Measurements from ENCODE around the gene ADCK1.
"Not testable (repeated sequence)": the region's sequence is repeated elsewhere in the genome, so short reads cannot be mapped to it uniquely, and the experiment has no call there.

The ADCK1 gene

DNA sequence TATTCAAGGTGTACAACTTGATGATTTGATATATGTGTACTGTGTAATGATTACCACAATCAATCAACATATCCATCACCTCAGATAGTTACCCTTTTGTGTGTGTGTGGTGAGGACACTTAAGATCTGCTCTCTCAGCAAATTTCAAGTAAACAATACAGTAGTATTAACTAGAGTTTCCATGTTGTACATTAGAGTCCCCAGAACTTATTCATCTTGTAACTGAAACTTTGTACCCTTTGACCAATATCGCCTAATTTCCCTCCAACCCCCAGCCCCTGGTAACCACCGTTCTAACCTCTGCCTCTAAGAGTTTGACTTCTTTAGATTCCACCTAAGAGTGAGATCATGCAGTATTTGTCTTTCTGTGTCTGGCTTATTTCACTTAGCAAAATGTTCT lies 12.1 kb downstream of the ADCK1 start:
- DNase-seq, result no peak

DNA sequence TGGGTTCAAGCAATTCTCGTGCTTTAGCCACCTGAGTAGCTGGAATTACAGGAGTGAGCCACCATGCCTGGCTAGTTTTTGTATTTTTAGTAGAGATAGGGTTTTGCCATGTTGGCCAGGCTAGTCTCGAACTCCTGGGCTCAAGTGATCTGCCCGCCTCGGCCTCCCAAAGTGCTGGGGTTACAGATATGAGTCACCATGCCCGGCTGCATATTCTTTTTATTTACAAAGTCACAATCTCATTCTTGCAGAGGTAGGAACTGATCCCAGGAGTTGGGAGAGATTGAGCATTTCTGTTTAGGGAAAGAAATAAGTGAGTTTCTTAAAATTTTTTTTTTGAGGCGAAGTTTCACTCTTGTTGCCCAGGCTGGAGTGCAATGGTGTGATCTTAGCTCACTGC lies 12.8 kb downstream of the ADCK1 start:
- not testable (repeated sequence) for DNase-seq

DNA sequence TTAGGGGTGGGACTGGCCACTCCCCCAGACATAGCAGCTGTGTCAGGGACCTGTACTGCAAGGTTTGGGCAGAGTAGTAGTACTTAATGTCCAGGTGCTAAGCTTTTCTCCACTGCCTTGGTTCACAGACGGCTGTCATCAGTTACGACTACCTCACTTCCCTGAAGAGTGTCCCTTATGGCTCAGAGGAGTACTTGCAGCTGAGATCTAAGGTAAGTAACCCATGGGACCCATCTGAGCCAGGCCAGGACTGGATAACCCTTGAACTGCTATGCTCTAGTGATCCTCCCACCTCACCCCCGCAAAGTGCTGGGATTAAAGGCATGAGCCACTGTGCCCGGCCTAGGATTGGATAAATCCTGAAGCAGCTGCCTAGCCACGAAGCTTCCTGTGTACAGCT lies 22.4 kb downstream of the ADCK1 start:
- no peak for DNase-seq

DNA sequence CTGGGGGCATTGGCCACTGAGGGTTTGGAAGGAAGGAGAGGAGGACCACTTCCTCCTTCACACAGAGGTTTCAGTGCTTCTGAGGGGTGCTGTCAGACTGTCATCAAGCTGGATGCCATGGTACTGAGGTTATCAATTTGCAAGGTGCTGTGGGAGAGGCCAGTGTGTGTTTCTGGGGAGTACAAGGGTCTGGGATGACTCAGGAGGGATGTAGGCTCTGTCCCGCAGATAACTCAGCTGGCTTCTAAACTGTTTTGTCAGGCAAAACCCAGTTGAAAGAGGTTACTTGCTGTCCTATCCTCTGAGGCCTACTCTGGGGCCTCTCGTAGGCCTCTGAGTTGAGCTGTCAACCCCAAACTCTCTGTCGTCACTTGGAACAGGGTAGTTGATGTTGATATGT lies 22.8 kb downstream of the ADCK1 start:
- no peak for DNase-seq

DNA sequence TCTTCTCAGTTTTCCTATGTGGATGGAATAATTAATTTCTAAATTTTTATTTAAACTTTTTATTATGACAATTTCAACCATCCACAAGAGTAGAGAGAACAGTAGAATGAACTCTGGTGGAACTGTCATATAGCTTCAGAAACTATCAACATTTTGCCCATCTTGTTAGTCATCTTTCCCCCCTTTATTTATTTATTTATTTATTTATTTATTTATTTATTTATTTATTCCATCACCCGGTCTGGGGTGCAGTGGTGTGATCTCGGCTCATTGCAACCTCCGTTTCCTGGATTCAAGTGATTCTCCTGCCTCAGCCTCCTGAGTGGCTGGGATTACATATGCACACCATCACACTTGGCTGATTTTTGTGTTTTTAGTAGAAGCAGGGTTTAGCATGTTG lies 23.5 kb downstream of the ADCK1 start:
- DNase-seq, result no peak

DNA sequence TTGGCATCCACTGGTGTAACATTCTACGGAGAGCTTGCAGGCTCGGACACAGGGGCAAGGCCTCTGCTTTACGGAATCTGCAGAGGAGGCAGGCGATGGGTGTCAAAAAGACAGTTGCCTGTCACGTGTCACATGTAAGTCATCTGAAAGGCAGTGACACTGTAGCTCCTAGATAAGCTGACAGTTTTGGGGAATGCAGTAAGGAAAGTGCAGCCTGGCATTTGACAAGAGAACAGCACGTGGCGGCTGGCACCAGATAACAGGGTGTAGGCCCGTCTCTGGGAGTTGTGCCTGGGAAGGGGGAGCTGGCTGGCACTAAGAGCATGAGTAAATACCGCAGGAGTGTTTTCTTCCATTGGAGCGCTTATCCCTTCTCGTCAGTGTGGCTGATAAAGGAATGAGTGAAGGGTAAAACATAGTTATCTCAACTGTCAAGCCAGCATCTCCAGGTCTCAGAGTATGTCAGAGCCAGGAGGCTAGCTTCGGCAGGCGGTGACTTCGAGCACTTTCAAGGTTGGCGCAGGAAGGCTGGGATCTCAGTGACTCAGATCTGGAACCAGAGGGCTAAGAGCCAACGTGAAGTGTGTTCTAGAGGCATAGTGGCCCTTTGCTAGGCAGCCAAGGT lies 26.1 kb downstream of the ADCK1 start:
- DNase-seq, result no peak

DNA sequence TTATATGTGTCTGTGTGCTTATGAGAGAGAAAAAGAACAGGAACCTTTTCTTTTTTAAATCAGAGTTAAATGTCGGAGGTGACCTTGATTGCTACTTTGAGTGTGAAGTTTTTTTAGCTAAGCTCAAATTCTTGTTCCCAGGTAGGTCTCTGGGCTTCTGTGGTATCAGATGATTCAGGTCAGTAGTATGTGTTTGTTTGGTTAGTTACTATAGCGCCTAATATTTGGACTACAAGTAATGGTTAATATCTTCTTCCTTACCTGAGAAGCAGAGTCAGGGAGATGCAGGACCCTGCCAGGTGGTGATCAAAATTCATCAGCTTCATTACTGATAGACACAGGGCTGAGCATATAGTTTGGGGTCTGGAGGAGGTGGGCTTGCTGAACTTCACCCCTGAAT lies 30.8 kb downstream of the ADCK1 start:
- DNase-seq, result no peak

DNA sequence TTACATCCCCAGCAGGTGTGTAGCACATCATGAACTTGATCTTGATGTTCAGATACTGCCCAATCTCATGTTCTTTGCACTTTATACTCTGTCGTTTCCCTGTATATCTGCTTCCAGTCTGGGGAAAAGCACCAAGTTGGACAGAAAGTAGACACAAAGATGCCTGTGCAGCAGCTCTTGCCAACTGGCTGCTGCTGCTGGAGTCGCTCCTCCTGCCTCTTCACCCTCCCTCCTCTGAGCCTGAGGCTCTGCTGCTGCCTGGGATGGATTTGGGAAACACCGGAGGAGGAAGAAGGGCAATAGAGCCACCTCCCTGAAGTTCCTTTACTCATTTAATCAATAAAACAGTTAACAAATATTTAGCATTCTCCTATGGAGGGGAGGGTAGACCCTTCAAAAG lies 32.4 kb downstream of the ADCK1 start:
- no peak for DNase-seq

DNA sequence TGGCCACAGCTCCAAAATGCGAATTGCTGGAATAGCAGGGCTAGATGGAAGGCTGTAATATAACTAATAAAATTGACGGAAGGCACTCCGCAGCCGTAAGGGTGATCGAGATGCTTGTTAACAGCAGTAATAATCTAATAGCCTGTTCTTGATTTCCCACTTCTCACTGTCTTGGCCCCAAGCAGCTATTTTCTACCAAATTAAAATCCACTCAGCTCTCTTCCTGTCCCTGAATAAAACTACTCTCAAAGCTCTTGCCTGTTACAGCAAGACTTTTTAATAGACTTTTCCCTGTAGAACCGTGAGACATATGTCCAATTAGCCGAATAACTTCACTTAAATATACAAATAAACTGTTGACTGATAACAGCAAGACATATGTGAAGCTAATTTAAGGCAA lies 38.0 kb downstream of the ADCK1 start:
- DNase-seq, result no peak

DNA sequence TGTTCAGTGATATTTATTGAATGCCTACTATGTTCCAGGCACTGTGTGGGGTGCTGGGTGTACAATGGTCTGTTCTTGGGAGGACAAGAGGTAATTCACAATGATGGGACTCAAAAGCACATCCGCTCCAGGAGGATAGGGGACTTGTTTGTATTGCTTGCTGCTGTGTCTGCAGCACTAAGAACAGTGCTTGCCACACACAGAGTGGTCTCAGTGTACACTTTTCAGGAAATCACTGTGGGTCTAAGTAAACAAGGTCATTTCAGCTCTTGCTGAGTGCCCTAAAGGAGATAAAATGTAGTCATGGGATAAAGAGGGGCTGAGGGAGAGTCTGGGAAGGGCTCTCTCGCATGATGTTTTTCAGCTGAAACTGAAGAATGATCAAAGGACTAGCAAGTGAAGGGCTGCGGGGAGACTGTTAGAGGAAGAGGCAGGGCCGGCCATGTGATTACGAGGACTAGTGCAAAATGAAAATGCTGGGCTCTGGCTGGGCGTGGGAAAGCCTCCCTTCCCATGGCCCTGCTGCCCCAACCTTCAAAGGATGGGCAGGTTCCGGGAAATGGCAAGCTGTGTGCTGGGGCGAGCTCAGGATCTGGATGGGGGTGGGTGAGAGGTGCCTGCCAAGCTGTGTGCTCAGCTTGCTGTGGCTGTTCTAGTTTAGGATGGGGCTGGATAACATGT lies 39.1 kb downstream of the ADCK1 start:
- DNase-seq, result no peak

DNA sequence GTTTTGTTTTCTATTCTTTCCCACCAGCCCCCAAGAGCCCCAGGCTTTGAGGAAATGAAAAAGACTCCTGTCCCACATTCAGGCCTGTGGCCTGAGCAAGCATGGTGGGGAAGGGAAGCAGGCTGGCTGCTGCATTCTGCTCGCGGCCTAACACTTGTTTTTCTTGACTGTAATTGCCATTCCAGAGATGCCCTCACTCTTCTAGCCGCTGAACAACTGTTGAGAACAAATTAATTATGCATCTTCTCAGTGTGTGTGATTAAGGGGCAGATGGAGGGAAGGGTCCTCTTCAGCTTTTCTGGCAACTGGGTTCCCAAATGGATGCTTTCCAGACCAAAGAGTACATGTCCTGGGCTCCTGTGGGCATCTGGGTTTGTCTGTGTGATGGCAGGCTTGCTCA lies 43.3 kb downstream of the ADCK1 start:
- DNase-seq, result no peak

DNA sequence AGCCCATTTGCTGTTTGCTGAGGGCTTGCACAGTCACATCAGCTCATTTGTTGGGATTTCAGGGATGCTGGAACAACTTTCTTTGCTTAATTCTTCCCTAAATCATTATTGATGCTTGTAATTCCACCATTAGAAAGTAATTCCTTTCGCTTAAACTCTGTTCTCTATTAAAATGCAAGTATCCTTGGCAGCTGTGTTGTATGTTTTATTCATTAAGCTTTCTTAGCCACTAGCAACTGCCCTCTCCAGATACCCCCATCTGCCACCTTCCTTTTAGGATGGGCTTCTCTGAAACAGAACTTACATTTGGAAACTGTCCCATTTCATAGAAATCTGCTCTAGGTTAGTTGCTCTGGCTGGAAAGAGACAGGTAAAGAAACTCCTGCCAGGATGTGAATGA lies 43.7 kb downstream of the ADCK1 start:
- DNase-seq, result no peak

DNA sequence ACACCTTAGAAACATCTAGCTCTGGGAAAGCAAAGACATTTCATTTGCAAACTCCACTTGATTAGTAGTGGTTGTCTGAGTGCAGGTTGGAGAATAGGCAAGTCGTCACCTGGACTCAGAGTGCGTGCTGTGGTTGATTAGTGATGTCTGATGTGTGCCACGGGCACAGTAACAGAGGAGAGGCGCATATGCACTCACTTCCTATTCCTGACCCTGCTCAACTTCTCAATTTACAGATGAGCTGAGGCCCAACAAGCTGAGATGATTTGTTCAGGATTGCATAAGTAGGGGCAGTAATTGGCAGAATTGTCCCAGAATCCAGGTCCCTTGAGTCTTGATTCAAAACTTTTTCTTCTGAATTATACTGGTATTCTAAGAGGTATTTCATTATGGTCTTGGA lies 44.9 kb downstream of the ADCK1 start:
- no peak for DNase-seq

DNA sequence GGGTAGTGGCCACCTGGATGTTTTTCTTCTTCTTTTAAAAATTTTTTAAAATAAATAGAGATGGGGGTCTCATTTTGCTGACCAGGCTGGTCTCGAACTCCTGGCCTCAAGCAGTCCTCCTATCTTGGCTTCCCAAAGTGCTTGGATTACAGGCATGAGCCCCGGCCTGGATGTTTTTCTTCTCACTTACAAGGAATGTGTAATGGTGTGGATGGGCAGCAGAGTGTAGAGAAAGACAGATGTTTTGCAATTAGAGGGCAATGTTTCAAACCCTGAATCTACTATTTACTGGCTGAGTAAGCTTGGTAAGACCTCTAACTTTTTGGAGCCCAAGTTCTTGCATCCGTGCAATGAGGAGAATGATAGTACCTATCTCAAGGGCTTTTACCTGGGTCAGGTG lies 48.1 kb downstream of the ADCK1 start:
- no peak for DNase-seq

DNA sequence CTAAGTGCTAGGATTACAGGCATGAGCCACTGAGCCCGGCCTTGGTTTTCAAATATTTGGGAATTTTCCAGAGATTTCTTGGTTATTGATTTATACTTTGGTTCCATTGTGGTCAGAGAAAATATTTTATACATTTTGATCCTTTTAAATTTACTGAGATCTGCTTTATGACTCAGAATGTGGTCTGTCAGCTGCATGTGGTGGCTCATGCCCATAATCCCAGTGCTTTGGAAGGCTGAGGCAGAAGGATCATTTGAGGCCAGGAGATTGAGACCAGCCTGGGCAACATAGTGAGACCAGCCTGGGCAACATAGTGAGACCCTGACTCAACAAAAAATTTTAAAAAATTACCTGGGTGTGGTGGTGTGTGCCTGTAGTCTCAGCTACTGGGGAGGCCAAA lies 49.8 kb downstream of the ADCK1 start:
- no peak for DNase-seq

DNA sequence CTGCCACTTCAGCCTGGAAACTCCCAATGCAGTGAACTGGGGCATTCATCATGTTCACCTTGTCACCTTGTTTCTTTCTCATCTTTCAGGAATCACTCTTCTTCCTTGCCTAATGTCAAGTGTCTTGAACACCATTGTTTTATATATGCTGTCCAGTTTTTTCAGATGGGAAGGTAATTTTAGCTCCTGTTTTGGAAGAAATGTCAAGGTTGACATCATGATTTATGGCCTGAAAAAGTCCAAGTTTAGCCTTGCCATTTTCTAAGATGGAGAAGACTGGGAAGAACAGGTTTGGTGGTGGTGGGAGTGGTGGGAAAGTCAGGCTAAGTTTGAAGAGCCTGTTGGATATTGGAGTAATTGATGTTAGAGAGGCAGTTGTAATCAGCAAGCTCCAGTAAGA lies 54.0 kb downstream of the ADCK1 start:
- DNase-seq, result no peak

DNA sequence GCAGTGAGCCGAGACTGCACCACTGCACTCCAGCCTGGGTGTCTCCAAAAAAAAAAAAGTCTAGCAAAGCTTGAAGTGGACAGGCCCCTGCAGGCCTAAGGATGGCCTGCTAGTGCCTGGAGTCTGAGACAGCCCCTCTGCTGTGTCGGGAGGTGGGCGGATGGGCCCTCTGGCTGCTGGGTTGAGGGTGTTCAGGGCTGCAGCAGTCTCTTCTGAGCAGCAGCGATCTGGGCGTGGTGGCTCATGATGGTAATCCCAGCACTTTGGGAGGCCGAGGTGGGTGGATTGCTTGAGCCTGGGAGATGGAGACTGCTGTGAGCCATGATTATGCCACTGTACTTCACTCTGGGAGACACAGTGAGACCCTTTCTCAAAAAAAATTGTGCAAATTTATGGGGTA lies 57.0 kb downstream of the ADCK1 start:
- no peak for DNase-seq

DNA sequence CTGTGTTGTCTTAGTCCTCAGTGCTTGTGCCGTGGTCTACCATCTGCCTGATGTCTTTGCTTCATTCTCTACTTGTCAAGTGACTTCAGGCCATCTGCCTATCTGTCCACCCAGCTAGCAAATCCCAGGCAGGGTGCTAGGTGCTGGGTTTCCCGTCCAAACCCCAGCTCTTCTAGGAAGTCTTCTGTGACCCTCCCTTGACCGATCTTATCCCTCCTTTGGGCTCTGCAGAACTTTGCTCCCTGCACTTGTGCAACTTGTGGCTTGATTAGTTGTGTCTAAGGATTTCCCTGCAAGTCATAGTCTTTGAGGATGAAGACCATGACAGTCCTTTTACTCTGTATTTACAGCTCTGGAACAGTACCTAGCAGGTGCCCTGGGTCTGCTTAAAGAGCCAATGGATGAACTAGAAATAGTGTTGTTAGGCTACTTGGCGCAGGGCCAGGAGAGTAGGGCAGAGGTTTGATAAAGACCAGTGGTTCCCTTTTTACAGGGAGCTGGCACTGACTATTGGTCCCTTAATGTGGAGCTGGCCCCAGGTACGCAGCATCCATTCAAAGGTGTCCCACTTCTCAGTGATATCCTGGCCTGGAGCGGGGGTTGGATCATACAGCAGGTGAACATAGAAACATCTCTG lies 60.1 kb downstream of the ADCK1 start:
- no peak for DNase-seq

DNA sequence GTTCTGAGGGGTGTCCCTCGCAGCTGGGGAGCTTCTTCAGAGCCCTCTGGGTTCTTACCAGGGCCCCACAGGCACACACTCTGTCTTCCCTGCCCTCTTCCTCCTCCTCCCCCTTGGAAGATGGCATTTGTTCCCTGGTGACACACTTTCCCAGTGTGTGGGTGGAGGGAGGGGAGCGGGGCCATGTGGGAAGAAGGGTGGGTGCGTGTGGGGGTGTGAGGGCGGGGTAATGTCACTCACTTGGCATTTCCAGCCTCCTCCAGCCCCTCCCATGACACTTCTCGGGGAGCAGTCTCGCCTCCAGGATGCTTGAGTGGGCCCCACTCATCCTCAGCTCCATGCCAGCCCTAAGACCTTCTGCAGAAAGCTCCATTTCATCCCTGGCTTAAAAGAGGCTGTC lies 61.3 kb downstream of the ADCK1 start:
- DNase-seq, result no peak

DNA sequence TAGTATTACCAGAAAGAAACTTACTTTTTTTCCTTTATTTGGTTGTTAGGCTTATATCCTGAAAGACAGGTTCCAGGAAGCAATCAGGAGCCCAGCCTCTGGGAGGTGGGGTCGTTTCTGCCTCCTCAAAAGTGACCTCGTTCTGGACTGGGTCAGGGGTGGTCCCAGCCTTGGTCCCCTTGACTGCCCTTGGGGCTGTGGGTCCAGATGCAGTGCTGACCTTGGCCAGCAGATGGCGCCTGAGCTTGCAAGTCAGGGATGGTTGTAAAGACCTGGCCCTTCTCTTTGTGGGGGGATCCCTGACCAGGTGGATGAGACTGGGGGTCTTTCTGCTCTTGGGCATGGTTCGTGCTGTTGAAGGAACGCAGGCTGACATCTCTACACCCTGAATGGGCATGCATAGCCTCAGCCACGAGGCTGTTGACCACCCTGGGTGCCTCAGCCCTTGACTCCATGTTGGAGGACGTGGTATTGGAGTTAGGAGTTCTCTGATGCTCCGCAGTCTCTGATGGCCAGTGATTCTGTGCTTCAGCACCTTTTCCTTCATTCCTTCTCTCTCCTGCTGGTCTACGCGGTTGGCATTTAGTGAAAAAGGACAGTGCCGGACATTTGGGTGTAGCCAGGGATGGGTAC lies 62.4 kb downstream of the ADCK1 start:
- peak in 5 of 6 experiments; percentile 10 to 55 (median 45) for DNase-seq

DNA sequence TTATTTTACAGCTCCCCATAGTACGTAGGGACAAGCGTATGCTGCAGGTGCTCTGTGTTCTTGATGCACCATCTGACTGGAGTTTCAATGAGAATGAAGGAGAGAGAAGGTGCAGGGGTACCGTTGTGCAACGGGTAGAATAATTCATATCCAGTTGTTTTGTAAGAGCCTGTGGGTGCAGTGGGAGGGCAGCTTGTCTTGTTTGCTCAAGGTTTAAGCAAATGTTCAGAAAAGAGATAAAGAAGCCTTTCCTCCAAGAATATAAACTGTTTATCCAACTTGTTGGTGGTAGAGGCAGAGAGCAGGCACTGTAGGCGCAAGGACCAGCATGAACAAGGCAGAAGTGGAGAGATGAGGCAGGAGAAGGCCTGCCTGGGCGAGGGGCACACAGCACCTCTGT lies 64.2 kb downstream of the ADCK1 start:
- no peak for DNase-seq

DNA sequence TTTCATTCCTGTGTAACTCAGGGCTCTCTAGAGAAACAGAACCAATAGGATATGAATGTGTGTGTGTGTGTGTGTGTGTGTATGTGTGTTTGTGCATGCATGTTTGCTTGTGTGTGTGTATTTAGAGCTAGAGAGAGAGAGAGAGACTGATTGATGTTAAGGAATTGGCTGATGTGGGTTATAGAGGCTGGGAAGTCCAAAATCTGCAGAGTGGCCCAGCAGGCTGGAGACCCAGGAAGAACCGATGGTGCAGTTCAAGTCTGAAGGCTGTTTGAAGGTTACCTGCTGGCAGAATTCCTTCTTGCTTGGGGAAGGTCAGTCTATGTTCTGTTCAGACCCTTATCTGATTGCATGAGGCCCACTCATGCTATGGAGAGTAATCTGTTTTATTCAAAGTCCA lies 64.7 kb downstream of the ADCK1 start:
- DNase-seq, result no peak

DNA sequence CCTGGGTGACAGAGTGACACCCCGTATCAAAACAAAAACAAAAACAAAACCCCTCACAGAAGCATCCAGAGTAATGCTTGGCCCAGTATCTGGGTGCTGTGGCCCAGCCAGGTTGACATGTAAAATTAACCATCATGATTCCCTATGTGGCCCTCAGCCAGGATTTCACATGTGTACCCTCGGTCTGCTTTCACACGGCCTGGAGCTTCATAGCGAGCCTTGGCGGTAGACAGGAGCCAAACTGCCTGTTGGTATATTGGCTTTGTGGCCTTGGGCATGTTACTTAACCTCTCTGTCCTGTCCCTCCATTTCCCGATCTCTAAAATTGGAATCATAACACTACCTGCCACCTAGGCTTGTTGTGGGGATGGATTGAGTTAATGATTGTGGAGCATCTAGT lies 65.5 kb downstream of the ADCK1 start:
- no peak for DNase-seq

DNA sequence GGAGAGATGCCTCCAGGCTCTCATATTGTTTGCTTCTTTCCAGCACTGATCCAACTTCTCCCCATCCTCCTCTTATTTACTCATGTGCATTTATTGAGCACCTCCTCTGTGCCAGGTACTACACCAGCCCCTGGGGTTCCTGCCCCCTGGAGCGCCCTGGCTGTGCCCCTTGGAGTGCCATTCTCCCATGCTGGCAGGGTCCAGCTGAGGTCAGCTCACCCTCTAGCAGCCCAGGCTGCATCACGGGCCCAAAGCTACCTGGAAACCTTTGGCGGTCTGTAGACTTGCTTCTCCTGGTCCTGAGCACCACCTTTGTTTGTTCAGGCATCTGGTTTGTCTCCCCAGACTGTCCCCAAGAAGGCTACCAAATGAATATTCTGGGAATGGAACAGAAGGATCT lies 67.0 kb downstream of the ADCK1 start:
- no peak for DNase-seq

All from stimulated activated naive CD4-positive, alpha-beta T cell (primary cell).